SHP77 (cell line): ENCODE data around the gene PROCA1.
"Not testable (repeated sequence)": the region's sequence is repeated elsewhere in the genome, so short reads cannot be mapped to it uniquely, and the experiment has no call there.

ENCODE experiments used
- DNase-seq, 2 experiments: peaks; one replicate each; lab custom pipeline; 2025; lab: John Stamatoyannopoulos, UW

The PROCA1 gene

DNA sequence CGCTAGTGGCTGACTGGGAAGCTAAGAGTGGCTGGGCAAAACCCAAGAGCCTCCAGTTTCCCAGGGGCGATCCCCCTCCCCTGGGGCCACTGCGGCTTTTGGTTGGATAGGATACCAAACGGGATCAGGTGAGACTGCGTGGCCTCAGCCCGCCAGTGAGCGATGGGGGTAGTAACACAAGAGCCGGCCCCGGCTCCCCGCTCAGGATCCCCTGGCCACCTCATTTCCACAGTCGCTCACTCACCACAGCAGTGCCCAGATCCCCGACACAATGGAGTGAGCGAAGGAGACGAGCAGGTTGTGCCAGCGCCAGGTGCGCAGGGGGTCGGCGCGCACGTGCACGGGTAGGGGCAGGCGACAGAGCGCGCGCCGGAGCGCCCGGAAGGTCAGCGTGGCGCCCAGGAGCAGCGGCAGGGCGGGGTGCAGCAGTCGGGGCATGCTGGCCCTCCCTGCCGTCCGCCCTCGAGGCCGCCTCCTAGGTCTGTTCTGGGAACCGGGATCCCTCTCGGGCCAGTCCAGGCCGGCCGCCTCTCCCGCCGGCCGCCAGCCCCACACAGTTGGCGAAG is 14.1 kb upstream of the PROCA1 start:
- DNase-seq = peak; percentile 75 to 76

DNA sequence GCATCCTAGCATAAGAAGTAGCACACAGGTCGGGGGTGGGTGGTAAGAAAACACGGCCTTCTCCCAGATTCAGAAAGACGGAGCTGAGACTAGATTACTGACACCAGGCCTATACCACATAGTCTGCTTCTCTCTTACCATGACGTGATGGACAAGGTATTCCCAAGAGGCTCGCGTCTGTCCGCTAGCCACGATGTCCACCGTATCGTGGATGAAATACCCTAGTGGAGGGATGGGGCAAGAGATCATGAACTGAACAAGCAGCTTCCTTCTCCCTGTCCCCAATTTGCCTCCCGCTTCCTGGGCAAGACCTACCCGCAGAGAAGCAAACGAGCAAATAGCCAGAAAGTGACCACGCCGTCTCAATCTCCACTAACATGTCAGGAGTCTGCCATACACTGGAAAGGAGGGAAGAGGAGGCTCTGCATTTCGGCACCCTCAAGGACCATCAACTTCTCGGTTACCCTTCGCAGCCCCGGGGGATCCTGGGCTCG is 13.5 kb upstream of the PROCA1 start:
- peak; percentile 49 to 71 for DNase-seq

DNA sequence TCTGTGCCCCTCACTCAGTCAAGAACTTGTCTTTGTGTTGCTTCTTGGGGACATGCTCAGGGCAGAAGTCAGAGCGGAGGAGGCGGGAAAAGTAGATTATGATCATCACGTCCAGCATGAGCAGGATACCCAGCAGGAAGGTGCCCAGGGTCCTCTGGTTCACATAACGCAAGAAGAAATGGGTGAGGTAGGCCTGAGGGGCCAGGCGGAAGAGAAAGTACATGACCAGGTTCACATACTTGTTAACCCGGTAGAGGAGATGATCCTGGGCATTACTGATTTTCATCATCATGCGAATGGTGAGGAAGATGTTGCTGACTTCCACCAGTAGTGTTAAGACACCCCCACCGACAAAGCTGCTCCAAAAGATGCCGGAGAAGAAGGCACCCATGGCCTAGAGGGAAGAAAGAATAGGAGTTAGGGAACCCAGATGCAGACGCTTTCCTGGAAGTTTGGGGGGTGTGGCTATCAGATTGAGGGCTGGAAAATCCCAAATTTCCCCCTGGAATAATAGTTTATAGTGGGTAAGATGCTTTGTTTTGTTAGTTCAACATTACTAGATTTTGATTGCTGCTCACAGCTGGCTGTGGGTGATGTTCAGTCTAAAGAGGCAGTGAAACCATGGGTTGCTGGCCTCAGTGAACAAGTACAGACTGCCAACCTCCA is 12.9 kb upstream of the PROCA1 start:
- DNase-seq = no peak

DNA sequence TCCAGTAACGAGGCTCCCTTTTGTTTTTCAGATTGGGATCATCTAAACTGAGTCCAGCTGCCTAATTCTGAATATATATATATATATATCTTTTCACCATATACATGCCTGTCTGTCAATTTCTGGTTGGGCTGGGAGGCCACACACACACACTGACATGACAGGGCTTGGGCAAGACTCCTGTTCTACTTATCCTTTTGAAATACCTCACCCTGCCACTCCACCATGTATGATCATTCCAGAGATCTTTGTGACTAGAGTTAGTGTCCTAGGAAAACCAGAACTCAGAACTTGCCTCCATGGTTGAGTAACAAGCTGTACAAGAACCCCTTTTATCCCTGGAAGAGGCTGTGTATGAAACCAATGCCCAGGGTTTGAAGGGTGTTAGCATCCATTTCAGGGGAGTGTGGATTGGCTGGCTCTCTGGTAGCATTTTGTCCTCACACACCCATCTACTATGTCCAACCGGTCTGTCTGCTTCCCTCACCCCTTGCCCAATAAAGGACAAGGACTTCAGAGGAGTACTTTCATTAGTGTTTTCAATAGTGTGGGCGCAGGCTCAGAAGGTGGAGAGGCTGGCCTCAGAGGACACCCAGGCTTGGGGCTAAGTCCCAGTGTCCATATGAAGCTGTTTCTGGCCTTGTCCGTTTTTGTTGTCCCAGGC is 12.3 kb upstream of the PROCA1 start:
- DNase-seq = not testable (repeated sequence)

DNA sequence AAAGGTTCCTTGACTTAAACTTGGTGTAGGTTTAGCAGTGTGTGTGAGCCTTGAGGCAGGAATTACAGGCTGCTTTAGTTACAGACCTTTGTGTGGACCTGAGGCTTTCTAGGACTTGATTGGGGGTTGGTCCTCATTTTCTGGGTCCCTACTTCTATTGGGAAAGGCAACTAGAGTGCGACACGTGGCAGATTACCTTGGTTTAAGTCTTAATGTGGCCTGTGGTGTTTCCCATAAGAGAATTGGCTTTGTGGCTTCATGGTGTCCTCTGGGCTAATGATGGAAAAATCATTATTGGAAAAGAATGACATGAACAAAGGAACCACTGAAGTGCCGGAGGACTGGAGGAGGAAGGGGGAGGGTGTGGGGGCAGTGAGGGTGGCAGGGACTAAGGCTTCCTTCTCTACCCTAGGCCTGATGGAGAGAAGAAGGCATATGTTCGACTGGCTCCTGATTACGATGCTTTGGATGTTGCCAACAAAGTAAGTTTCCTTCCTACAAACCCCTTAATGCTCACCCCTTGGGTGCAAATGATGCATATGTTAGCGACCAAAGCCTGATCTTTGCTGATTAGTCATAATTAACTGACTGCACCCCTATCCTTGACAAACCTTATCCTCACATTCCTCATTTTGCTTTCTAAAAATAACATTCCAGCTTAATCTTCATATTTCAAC is 11.6 kb upstream of the PROCA1 start:
- no peak for DNase-seq

DNA sequence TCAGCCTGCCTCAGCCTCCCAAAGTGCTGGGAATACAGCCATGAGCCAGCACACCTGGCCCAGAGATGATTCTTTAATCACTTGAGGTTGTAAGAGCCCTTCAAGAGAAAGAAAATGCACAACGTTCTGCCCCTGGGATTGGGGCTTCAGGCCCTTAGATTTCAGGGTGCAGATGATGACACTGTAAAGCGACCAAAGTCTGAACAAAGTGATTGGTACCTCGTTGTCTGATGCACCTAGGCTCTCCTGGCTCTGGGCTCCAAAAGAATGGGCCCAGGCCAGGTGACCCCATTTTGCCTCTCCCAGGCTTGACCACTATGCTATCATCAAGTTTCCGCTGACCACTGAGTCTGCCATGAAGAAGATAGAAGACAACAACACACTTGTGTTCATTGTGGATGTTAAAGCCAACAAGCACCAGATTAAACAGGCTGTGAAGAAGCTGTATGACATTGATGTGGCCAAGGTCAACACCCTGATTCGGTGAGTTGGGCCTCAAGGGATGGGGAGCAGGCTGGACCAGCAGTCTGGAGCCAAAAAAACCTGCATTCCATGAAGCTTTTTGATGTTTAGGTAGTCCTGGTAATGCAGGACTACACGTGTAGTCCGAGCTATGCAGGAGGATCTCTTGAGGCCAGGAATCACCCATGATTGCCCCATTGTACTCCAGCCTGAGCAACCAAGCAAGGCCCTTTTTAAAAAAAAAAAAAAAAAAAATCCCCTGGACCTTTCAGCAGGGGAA is 10.9 kb upstream of the PROCA1 start:
- DNase-seq = no peak

DNA sequence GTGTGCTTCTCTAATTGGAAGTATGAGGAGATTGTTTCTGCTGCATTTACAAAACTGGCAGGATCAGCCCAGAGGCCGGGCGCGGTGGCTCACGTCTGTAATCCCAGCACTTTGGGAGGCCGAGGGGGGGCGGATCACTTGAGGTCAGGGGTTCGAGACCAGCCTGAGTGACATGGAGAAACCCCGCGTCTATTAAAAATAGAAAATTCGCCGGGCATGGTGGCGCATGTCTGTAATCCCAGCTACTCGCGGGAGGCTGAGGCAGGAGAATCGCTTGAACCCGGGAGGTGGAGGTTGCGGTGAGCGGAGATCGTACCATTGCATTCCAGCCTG is 9.3 kb upstream of the PROCA1 start:
- DNase-seq = not testable (repeated sequence)

DNA sequence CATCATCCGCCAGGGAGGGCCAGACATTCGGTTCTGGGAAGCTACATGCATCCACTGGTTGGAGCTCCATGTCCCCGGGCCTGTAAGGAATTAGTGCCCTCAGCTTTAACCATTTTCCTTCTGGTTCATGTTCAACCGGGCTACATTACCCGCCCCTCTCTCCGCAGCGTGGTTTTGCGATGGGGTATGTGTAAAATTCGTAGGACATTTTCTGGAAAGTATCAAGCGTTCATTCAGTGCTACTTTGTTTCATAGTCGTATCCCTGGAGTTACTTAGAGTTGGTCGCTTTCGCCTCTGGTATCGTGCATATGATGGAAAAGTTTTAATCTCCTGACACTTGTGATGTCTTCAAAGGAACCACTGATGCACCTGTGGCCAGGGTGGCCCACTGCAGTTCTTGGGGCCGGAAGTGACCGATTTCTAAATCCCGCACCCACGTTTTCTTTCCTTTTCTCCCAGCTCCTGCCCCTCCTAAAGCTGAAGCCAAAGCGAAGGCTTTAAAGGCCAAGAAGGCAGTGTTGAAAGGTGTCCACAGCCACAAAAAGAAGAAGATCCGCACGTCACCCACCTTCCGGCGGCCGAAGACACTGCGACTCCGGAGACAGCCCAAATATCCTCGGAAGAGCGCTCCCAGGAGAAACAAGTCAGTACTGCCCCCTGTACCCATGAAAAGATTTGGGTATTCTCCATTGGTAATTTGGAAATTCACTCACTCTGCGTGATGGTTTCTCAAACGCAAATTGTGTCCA is 8.7 kb upstream of the PROCA1 start:
- DNase-seq = no peak

DNA sequence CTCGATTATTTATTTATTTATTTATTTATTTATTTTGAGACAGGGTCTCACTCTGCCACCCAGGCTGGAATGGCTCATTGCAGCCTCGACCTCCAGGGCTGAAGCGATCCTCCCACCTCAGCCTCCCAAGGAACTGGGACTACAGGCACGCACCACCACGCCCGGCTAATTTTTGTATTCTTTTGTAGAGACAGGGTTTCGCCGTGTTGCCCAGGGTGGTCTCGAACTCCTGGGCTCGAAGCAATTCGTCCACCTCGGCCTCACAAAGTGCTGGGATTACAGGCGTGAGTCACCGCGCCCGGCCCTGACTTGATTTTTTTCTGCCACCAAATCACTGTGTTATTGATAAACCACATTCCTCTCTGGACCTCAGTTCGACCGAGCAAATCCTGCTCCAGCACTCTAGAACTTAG is 7.3 kb upstream of the PROCA1 start:
- DNase-seq = no peak

DNA sequence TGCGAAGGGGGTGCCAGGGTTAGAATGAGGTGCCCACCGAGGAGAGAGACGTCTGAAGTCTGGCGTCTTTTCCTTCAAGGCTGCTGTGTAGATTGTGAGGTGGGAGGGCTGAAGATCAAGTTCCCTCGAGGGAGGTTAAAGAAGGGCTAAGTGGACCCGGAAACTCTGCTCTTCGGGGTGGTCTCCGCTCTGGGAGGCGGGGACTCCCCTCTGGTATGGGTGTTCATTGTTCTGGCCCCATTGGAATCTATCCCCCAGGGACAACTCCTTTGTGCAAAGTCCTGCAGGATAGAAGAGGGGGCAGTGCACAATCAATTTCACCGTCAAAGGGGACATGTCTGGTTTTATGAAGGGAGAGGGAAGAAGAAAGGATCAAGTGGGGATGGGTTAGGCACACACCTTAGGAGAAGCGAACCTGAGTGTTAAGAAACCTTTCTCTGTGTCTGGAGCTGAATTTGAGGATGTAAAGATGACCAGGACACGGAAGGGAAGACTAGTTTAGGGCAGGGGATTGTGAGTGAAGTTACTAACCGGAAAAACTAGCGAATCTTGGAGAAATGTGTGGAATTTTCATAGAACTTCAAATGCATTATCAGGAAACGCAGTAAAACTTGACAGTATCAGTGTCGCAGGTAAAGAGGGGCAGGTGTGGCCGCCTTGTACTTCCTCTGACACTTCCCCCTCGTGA is 6.8 kb upstream of the PROCA1 start:
- no peak for DNase-seq

DNA sequence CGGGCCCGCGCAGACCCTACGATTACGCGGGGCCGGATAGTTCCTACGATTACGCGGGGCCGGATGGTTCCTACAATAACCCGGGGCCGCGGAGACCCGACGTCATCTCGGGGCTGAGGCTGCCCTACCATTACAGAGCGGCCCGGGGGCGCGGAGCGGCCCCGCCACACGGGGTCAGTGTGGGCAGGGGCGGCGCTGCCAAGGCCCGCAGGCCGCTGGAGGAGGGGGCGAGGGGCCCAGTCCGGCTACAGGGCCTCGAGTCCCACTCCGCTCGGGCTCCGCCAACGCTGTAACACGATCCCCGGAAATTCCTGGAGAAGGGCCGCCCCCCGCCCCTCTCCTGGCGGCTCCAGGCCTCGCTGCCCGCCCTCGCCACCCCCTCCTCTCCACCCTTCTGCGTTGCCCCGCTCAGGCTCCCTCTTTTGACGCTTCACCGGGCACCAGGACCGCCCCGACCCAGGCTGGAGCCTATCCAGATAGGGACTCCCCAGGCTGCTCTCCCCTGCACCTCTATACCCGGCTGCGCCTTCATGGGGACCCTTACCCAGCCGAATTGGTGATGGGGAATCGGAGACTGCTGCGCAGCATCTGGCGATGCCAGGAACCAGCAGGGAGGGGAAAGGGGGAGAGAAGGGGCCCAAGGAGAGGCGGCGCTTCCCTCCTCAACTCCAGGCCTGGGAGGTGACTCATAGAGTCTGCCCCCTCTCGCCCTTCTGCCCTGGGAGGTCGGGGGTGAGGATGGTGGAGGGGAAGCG is 6.1 kb upstream of the PROCA1 start, which contains the start of gene RAB34:
TSS of gene RAB34 (minus strand) at position 291 of the 755 bp plus-strand sequence. CDS start 602 bp downstream, outside the sequence.
- DNase-seq = no peak

DNA sequence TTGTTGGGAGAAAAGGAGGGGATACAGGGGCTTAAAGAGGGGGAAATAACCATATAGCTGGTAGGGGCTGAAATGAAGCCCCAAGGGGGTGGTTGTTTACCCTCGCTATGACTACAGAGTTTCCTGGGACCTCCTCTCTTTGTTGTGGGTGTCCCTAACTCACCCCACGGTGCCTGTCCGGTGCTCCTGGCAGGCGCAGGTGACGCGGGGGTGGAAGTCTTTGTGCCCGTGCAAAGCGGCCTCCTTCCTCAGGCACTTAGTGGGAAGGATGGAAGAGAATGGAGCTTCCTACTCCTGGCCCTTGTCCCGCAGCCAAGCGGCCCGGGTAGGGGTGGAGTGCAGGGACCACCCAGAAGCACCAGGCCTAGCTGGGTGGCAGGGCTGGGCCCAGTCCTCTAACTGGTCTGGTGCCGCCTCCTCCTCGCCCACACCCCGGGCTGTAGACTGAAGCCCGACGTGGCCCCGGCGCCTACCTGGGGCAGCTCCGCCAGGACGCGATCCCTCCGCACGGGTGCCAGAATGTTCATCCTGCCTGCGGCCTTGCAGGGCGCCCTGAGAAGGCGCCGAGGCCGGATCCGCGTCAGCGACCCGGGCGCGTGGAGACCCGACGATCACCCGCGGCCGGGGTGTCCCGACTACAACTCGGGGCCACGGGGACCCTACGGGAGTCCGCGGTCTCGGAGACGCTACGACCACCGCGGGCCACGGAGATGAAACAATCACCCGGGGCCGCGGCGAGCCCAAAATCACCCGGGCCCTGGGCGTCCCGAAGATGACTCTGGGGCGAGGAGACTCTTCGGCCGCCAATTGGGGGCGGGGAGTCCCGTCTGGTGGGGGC is 5.3 kb upstream of the PROCA1 start:
- no peak for DNase-seq

DNA sequence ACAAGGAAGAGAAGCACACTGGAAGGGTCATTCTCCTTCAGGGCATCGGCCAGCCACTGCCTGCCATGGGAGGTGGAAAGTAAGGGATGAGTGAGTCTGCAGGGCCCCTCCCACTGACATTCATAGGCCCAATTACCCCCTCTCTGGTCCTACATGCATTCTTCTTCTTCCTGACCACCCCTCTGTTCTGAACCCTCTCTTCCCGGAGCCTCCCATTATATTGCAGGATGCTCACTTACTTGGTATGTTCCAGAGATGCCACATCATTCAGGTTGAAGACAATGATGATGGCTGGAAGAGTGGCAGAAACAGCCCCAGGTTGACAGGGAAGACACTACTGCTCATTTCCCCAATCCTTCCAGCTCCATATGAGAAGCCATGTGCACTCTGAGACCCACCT is 3.5 kb upstream of the PROCA1 start:
- DNase-seq = no peak

DNA sequence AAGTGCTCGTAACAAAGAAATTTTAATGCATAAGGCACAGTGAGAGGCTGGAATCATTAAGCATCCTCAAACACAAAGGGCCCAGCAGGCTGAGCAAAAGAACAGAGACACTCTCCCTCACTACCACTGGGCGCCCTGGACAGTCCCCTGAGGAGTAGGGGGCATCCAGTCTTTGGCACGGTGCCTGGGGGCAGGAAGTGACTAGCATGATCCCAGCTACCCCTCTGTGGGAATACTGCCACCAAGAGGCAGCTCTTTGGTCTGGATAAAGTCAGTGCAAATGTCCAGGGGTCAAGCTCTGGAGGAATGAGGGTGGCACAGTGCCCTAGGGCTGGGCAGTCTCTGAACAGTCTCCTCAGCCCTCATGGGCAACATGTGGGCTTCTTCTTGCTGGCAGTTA is 2.6 kb upstream of the PROCA1 start:
- DNase-seq = no peak

DNA sequence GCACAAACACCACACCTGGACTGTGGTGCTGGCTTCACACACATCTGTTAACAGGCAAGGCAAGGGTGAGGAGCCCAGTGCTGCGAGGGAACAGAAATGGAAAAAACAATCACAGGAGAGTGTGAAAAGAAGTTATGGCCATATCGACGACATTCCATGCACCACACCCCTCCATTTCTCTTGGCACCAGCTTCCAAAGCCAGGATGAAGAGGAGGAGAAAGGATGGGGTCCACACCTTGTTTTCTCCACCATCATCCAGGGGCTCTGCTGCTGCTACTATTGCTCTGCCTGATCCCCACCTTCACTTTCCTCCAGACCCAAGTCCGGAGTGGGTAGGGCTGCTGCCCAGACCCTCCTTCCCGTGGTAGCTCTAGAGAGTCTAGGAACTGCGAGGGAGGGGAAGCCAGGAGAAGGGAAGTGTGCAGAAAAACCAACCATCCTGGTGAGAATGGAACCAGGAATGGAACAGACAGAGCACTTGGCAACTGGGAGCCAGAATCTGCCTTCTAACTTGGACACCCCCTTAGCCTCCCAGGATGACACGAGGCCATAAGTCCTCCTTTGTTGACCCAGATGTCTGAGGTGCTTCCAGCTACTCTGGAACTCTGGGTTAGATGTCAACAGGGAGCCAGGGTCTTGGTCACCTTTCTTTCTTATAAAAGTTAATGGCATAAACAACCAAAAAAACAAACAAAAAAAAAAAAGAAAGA is 1.2 kb upstream of the PROCA1 start:
- DNase-seq = no peak

DNA sequence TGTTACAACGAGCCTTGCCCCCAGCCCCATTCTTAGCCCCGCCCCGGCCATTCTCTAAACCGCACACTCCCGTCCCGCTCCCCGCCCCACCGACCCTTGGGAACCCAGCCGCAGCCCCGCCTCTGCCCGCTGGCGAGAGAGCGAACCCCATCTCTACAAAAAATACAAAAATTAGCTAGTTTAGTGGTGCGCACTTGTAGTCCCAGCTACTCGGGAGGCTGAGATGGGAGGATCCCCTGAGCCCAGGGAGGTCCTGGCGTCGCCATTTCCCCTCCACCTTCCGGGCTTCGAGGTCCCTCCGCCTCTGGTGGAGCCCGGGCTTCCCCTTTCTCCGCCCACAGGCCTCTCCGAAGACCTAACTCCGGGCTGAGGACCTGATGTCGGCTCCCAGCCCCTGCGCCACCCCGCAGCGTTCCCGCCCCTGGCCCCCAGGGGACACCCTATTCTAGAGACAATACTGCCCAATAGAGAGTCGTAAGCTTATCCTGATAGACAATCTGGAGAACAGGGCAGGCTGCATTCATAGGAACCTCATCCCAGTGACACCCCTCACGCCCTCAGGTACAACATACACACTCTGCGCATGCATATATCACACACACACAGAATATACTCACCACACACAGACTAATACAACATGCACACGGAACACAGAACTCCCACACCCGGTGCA is 480 bp upstream of the PROCA1 start:
- DNase-seq = peak; percentile 13 to 58

DNA sequence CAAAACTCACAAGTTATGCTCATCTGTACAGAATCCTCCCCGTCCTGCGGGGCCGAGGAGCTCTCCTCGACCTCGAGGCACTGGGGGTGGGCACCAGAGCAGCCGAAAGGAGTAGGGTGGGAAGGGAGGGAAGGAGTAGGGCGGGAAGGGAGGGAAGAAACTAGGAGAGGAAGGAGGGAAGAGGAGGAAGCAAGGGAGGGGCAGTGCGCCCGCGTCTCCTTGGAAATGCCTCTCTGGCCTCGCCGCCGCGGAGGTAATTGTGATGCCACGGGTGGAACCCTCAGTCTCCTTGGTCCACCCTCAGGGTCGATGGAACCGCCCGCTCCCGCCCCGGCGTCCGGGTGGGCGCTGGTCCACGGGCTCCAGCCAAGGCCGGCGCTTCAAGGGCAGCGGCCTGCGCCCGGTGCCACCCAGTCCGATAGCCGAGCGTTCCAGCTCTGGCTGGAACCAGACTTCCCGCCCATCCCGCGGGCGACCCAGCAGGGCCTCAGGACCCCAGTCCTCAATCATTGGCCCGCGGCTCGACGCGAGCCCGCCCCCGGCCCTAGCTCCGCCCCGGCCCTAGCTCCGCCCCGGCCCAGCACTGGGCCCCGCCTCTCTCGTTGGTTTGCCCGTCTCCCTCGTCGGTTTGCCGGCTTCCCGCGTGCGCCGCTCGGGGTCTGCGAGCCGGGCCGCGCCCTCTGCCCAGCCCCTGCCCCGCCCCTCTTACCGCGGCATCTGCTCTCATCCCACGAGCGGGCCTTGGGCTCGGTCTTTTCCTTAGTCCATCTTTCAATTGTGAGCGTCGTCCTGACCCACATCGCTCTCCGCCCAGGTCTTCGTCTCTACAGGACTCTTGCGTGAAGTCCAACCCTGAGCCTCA is 596 bp downstream of the PROCA1 start:
- peak; percentile 86 to 96 for DNase-seq
